HepG2 (cell line): ENCODE measurements around the gene CPSF4. TPM values are rescaled to one million over a fixed set of nuclear protein-coding genes. Genes with fewer than 3 reads are reported as not detected.

ENCODE experiments used
- CREM ChIP-seq, 2 experiments: sonication (generic) in 1 of 2; formaldehyde crosslinking in 1 of 2; IDR thresholded peaks; 2 replicates each; pipeline versions ENCODE4 v1.4.0 to v1.6.1; 2016 to 2020; ENCODE audit warnings: antibody characterized with exemption in 1 of 2, mild to moderate bottlenecking in 1 of 2, missing genetic modification reagents in 1 of 2
- DNMT3B ChIP-seq: conservative IDR thresholded peaks from 2 replicates; pipeline ENCODE4 v1.6.1; 2016; ENCODE audit warnings: missing biosample characterization, control low read depth
- FOXP4 ChIP-seq: sonication (generic); formaldehyde crosslinking; IDR thresholded peaks from 2 replicates; pipeline ENCODE4 v1.4.0; 2020; ENCODE audit warnings: missing genetic modification reagents
- GMEB1 ChIP-seq: sonication (generic); formaldehyde crosslinking; IDR thresholded peaks from 2 replicates; pipeline ENCODE4 v1.5.1; 2020; ENCODE audit warnings: missing genetic modification reagents, mild to moderate bottlenecking, borderline replicate concordance
- GMEB2 ChIP-seq: IDR thresholded peaks from 2 replicates; pipeline ENCODE4 v1.6.1; 2016; ENCODE audit warnings: missing biosample characterization, missing genetic modification reagents, low read depth
- HOXA3 ChIP-seq: sonication (generic); formaldehyde crosslinking; IDR thresholded peaks from 2 replicates; pipeline ENCODE4 v1.5.0; 2020; ENCODE audit warnings: missing genetic modification reagents
- MXD4 ChIP-seq: IDR thresholded peaks from 2 replicates; pipeline ENCODE4 v1.6.1; 2016; ENCODE audit warnings: mild to moderate bottlenecking, missing biosample characterization, missing genetic modification reagents
- NFYC ChIP-seq: IDR thresholded peaks from 2 replicates; pipeline ENCODE4 v1.6.1; 2016; ENCODE audit warnings: missing genetic modification reagents, missing compliant biosample characterization
- RFXAP ChIP-seq: sonication (generic); formaldehyde crosslinking; IDR thresholded peaks from 2 replicates; pipeline ENCODE4 v1.4.0; 2020; ENCODE audit warnings: missing genetic modification reagents, borderline replicate concordance
- YEATS2 ChIP-seq: sonication (generic); formaldehyde crosslinking; IDR thresholded peaks from 2 replicates; pipeline ENCODE4 v1.4.0; 2020; ENCODE audit warnings: missing genetic modification reagents, borderline replicate concordance
- ZC3H13 ChIP-seq: sonication (generic); formaldehyde crosslinking; IDR thresholded peaks from 2 replicates; pipeline ENCODE4 v1.8.1; 2023; ENCODE audit warnings: mild to moderate bottlenecking, missing genetic modification reagents, moderate library complexity
- ZKSCAN5 ChIP-seq: sonication (generic); formaldehyde crosslinking; IDR thresholded peaks from 2 replicates; pipeline ENCODE4 v1.5.1; 2020; ENCODE audit warnings: mild to moderate bottlenecking, missing genetic modification reagents
- ZNF276 ChIP-seq: sonication (generic); formaldehyde crosslinking; IDR thresholded peaks from 2 replicates; pipeline ENCODE4 v1.4.0; 2020; ENCODE audit warnings: mild to moderate bottlenecking, low read depth, missing genetic modification reagents
- ZNF678 ChIP-seq: sonication (generic); formaldehyde crosslinking; IDR thresholded peaks from 2 replicates; pipeline ENCODE4 v1.4.0; 2020; ENCODE audit warnings: mild to moderate bottlenecking, missing genetic modification reagents
- ZNF724P ChIP-seq: sonication (generic); formaldehyde crosslinking; IDR thresholded peaks from 2 replicates; pipeline ENCODE4 v1.8.0; 2022; ENCODE audit warnings: missing genetic modification reagents, borderline replicate concordance
- polyA plus RNA-seq, 8 experiments: library from polyadenylated mRNA; depleted of rRNA in 3 of 8; stranded (reverse) in 7 of 8; unstranded in 1 of 8; fragments of >200 nt; fragmentation: Illumina TruSeq in 4 of 8; extraction: Trizol in 4 of 8; gene quantifications; 2 replicates each; pipeline versions ENCODE4 v1.2.1 to v1.2.3, GENCODE V29; 2011 to 2016; ENCODE audit warnings: low read depth in 4 of 8, missing spikeins in 1 of 8, mixed read lengths in 1 of 8; ENCODE audit not compliant: insufficient read depth in 1 of 8
- total RNA-seq, 5 experiments: library from RNA; depleted of rRNA; stranded (reverse); fragments of >200 nt; fragmentation: Illumina TruSeq; extraction: Trizol; gene quantifications; 2 replicates each; pipeline ENCODE4 v1.2.3, GENCODE V29; 2016; ENCODE audit warnings: low read depth in 1 of 5
- TF ChIP-seq, protein P1 (sequence below): sonication (generic); formaldehyde crosslinking; IDR thresholded peaks from 2 replicates; pipeline ENCODE4 v1.5.0; 2020; ENCODE audit warnings: missing genetic modification reagents, mild to moderate bottlenecking, borderline replicate concordance

The CPSF4 gene
- total and polyA plus RNA-seq, 2 of the 13 experiments (the other 11 are each of a cell fraction or from before 2014, with no cell fraction given) = 34.1 to 49.6 TPM

- TF ChIP-seq ZNF724P (CRISPR knock-in tag) (peak; percentile 21; the same call in 1 of the 2 replicates), ZKSCAN5 (0 out of 2 replicates have a peak, but pooled peaks have one; percentile 33), MXD4 (CRISPR knock-in tag) (peak; percentile 35), RFXAP (CRISPR knock-in tag) (peak; percentile 56; the same call in 1 of the 2 replicates), FOXP4 (CRISPR knock-in tag) (peak; percentile 37; the same call in 1 of the 2 replicates), YEATS2 (CRISPR knock-in tag) (peak; percentile 74), DNMT3B (CRISPR knock-in tag) (peak; percentile 72; the same call in 1 of the 2 replicates), HOXA3 (CRISPR knock-in tag) (peak; percentile 62), ZNF678 (CRISPR knock-in tag) (peak; percentile 86; the same call in 1 of the 2 replicates), NFYC (peak; percentile 90), CREM (IDR thresholded peaks at IDR 0.05) (peak; percentile 39), CREM (CRISPR knock-in tag; IDR thresholded peaks at IDR 0.05) (no peak), ZNF276 (CRISPR knock-in tag) (0 out of 2 replicates have a peak, but pooled peaks have one; percentile 61), GMEB1 (CRISPR knock-in tag) (peak; percentile 49; the same call in 1 of the 2 replicates), GMEB2 (no peak), ZC3H13 (CRISPR knock-in tag) (peak; percentile 68)
- TF ChIP-seq, protein P1, sequence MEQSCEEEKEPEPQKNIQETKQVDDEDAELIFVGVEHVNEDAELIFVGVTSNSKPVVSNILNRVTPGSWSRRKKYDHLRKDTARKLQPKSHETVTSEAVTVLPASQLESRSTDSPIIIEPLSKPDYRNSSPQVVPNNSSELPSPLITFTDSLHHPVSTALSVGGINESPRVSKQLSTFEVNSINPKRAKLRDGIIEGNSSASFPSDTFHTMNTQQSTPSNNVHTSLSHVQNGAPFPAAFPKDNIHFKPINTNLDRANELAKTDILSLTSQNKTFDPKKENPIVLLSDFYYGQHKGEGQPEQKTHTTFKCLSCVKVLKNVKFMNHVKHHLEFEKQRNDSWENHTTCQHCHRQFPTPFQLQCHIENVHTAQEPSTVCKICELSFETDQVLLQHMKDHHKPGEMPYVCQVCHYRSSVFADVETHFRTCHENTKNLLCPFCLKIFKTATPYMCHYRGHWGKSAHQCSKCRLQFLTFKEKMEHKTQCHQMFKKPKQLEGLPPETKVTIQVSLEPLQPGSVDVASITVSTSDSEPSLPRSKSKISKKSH (CRISPR knock-in tag) = peak; percentile 72; the same call in 1 of the 2 replicates
These were observed 34.0 kb downstream of the CPSF4 start, which contains the start of gene ZNF789 (continued) for GRCh38 chr7:99472561-99473314.
